Measurements from ENCODE around the gene OGFOD2. TPM values are rescaled to one million over a fixed set of nuclear protein-coding genes. Genes with fewer than 3 reads are reported as not detected.

OGFOD2 gene
- total and polyA plus RNA-seq, 9 of the 15 experiments (the other 6 are each of a cell fraction or from before 2014, with no cell fraction given), result 1.4 to 111 (median 18.5) TPM

DNA sequence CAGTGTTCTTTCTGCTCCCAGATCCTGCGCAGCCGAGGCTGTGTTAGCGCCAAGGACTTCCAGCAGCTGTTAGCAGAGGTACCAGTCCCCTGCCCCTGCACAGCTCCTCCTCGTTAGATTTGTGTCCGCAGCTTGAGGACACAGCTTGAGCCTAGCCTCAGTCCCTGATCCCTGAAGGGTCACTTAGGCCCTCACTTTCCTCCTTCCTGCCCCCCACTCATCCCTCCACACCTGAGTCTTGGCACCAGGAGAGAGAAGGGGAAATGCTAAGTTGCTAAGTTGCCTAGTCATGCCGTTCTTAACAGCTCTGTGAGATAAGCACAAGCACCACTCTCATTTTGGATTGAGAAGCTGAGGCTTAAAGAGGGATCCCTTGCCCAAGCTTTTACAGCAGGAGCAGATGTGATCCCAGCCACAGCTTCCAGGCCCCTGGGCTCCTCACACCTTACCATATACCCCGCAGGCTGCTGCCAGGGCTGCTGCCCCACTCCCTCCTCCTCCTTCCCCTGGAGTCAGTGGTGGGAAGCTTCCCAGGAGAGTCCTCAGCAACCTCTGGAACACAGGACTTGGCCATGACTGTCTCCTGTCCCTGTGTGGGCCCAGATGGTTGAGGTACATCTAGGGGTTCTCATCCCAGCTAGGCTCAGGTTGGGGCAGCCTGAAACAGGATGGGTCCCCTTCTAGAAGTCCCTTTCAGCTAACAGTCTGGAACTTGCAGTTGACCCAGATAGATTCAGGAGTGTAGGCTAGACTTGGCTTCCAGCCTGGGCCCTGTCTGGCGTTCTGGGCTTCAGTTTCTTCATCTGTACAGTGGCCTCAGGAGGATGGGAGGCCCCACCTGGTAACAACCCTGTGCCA is 975 bp downstream of the OGFOD2 start (continued):
- TF ChIP-seq ZBTB40 (IDR thresholded peaks at IDR 0.05) (peak; percentile 19; the same call in 1 of the 2 replicates), ZBTB40 (CRISPR knock-in tag; IDR thresholded peaks at IDR 0.05) (no peak), MAFG (tag; conservative IDR thresholded peaks at IDR 0.05) (peak; percentile 96), L3MBTL2 (IDR thresholded peaks at IDR 0.05) (peak; percentile 17), TRIM24 (IDR thresholded peaks at IDR 0.05) (0 out of 4 replicates have a peak, but pooled peaks of 1 of the 2 experiments have one; percentile 14), CTBP1 (IDR thresholded peaks at IDR 0.05; ENCODE audit: borderline replicate concordance) (peak; percentile 46; the same call in 1 of the 2 replicates), KDM2B (CRISPR knock-in tag; IDR thresholded peaks at IDR 0.05) (no peak)
- TF ChIP-seq, protein P1, sequence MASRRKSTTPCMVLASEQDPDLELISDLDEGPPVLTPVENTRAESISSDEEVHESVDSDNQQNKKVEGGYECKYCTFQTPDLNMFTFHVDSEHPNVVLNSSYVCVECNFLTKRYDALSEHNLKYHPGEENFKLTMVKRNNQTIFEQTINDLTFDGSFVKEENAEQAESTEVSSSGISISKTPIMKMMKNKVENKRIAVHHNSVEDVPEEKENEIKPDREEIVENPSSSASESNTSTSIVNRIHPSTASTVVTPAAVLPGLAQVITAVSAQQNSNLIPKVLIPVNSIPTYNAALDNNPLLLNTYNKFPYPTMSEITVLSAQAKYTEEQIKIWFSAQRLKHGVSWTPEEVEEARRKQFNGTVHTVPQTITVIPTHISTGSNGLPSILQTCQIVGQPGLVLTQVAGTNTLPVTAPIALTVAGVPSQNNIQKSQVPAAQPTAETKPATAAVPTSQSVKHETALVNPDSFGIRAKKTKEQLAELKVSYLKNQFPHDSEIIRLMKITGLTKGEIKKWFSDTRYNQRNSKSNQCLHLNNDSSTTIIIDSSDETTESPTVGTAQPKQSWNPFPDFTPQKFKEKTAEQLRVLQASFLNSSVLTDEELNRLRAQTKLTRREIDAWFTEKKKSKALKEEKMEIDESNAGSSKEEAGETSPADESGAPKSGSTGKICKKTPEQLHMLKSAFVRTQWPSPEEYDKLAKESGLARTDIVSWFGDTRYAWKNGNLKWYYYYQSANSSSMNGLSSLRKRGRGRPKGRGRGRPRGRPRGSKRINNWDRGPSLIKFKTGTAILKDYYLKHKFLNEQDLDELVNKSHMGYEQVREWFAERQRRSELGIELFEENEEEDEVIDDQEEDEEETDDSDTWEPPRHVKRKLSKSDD (conservative IDR thresholded peaks at IDR 0.05; ENCODE audit: low read length), result no peak
- TF ChIP-seq, protein P2, sequence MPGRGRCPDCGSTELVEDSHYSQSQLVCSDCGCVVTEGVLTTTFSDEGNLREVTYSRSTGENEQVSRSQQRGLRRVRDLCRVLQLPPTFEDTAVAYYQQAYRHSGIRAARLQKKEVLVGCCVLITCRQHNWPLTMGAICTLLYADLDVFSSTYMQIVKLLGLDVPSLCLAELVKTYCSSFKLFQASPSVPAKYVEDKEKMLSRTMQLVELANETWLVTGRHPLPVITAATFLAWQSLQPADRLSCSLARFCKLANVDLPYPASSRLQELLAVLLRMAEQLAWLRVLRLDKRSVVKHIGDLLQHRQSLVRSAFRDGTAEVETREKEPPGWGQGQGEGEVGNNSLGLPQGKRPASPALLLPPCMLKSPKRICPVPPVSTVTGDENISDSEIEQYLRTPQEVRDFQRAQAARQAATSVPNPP (IDR thresholded peaks at IDR 0.05; ENCODE audit: borderline replicate concordance, insufficient read depth, insufficient read length), result no peak

All from K562 (cell line).